ENCODE results near the gene CHORDC1.
"Not testable (repeated sequence)": the region's sequence is repeated elsewhere in the genome, so short reads cannot be mapped to it uniquely, and the experiment has no call there.

The CHORDC1 gene

DNA sequence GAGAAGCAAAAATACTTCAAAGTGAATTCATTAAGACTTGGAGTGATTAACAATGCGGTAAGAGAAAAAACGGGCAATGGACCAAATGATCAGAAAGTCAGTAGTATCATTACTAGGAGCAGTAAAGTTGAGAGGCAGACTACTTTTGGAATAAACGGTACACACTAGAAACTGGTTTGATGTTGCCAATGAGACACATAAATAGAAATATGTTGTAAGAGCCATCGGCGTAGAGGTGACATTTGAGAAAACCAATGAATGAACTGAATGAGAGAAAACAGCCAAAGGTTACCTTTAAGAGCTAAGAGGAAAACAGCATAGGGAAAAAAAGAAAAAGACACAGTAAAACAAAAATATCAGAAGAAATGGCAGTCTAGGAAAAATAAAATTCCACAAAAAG is 6.2 kb downstream of the CHORDC1 start:
- DNase-seq (ENCODE audit: low read depth): no peak

DNA sequence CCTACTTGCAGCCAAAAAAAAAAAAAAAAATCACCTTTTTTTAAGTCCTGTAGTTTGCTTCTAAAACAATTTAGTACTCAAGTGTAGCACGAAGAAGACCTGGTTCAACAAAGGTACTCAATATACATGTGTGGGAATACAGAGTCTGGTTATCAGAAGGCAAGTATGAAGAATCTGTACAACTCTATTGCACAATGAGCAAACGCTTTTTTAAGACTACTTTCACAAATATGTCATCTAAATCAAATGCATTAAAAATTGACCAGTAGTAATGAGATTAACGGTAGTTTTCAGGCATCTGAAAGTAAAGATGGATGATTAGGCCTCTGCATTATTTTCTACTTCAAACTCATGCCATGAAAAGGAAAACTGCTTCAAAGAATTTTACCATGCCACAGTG is 9.5 kb downstream of the CHORDC1 start:
- no peak for DNase-seq (ENCODE audit: low read depth)

DNA sequence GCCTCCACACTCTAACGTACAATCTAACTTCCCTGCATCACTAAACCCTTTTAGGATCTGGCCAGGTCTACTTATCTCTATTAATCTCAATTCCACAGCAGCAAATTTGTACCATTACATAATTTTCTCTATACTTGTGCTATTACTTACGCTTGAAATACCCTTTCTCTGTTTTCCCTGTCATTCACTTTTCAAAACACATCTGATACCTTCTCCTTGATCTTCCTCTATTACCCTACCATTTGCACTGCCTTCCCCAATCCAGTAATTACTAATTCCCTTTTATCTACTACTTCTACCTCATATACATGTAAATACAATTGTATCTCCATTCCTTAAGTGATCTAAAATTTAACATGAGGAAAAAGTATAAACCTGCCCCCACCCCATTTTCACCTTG is 14.0 kb downstream of the CHORDC1 start:
- no peak for DNase-seq (ENCODE audit: low read depth)

DNA sequence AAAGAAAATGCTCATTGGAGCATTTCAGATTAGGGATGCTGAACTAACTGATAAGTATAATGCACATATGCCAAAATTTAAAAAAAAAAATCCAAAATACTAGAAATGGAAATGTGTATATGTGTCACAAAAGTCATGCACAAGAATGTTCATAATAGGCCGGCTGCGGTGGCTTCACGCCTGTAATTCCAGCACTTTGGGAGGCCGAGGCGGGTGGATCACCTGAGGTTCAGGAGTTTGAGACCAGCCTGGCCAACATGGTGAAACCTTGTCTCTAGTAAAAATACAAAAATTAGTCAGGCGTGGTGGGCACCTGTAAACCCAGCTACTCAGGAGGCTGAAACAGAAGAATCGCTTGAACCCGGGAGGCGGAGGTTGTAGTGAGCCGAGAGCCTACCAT is 14.9 kb downstream of the CHORDC1 start:
- not testable (repeated sequence) for DNase-seq (ENCODE audit: low read depth)

DNA sequence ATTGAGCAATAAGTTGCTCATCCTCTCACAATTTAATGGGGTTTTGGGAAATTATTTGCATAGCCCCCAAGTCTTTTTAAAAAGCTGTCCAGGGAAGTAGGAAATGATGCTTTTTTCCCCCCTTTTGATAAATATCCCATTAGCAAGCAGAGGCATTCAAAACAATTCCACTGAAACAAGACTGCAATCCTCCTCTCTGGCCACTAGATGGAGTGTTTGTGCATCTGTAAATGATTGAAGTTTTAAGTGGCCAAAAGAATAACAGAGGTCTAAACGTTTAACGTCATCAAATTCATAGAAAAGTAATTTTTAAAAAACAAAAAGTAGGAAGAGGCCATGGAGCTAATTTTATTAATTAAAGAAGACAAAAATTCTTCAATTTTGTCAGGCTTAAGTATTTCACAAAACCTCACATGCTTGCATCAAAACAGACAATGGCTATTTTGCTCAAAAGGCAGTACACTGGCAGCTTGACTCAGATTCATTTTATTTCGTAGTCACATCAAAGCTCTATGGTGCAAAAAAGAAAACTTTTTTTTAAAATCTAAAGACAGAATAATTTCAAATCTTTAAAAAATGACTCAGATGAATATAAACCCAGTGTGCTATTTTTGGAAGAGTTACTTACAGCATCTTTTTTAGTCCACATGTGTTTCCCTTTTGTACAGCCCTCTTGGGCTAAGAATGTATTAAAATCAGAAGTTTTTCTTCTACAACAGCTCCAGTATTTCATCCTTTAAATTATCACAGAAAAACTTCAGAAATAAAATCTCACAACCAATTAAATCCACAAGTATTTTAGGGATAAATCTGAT is 17.8 kb downstream of the CHORDC1 start:
- DNase-seq (ENCODE audit: low read depth): no peak

DNA sequence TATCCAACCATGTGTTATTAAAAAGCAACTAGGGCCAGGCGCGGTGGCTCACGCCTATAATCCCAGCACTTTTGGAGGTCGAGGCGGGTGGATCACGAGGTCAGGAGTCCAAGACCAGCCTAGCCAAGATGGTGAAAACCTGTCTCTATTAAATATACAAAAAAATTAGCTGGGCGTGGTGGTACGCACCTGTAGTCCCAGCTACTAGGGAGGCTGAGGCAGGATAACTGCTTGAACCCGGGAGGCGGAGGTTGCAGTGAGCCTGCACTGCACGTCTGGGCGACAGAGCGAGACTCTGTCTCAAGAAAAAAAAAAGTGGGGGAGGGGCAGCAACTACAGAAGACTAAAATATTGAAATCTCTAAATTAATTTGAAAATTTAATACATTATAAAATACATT is 18.4 kb downstream of the CHORDC1 start:
- DNase-seq (ENCODE audit: low read depth): no peak

DNA sequence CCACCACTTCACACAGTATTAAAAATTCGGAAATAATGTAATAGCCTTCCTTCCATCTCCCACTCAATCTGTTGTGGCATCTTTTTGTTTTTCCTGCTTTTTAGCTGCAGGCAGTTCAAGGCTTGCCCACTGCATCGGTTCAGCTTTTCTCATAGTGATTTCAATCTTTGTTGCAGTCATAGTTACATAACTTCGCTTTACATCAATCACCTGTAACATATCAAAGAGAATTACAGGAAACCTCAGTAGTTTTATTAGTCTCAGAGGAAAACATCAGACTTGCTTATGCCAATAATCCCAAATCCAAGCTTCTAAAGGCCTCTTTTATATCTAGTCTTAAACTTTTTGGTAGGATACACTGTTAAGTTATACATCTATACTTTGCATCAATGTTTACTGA is 20.5 kb downstream of the CHORDC1 start:
- no peak for DNase-seq (ENCODE audit: low read depth)

DNA sequence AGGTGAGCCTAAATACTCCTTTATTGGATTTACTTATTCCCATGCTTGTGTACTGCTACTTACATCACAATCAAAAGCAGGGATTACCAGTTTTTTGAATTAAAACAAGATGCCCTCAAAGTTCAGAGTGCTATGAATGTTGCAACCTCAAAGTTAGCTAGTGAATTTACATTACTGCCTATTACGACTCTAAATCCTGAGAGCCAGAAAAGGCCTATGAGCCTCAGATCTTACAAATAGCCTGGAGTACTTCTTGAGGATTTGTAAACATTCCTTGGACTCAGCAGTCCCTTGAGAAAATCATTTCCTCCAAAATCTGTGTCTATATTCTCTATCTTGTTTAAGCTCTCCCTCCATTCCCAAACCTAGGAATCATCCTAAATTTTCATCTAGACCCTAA is 25.5 kb downstream of the CHORDC1 start:
- DNase-seq (ENCODE audit: low read depth): no peak

DNA sequence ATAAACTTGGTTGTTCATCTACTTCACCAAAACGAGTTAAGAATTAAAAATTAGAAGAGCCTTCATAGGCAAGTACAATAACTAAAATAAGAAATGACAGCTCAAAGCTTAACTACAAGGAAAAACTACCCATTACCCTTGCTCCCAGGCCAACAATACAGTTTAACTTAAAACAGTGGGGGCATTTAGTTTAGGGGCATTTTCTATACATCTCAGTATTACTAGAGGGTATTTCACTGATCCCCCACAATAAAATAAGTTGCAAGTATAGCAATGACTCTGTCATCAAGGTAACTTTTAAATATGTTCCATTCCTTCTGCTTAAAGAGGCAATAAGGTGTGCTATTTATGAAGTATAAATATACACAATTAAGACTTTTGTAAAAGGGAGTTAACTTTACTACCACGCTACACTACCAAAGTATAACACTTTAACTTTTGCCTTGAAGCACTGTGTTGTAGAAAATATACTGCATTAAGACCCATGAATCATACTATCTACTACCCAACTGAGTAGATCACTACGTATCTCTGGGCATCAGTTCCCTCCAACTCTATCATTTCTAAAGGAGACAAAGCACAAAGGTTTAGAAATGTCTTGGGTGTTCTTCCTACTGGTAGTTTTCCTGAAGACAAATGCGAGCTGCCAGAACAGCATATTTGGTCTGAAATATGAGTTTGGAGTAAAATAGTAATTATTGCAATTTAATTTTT is 29.8 kb downstream of the CHORDC1 start:
- no peak for DNase-seq (ENCODE audit: low read depth)

DNA sequence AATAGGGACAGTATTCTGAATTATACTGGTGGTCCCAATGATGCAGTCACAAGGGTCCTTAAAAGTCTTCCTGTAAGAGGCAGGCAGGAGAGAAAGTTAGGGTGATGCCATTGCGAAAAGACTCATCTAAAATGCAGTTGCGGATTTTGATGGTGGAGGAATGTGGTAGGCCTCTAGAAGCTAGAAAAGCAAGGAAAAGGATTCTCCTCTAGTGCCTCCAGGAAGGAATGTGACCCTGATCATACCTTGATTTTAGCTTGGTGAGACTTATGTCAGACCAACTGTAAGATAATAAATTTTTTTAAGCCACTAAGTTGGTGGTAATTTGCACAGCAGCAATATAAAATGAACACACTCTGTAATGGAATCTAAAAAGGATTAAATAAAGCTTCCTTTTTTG is 33.8 kb downstream of the CHORDC1 start:
- DNase-seq (ENCODE audit: low read depth): no peak

DNA sequence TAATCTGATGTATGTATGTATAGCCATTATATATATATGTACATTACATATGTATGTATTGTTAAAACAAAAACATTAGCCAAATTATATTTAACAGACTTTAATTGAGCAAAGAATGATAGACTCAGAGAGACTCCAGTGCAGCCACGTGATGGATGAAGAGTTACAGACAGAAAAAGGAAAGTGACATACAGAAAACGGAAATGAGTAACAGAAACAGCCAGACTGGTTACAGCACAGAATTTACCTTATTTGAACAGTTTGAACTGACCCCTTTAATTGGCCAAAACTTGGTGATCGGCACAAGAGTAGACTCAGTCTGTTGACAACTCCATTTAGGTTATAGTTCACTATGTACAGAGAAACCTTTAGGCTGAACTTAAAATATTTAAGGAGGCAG is 35.0 kb downstream of the CHORDC1 start:
- DNase-seq (ENCODE audit: low read depth): no peak

DNA sequence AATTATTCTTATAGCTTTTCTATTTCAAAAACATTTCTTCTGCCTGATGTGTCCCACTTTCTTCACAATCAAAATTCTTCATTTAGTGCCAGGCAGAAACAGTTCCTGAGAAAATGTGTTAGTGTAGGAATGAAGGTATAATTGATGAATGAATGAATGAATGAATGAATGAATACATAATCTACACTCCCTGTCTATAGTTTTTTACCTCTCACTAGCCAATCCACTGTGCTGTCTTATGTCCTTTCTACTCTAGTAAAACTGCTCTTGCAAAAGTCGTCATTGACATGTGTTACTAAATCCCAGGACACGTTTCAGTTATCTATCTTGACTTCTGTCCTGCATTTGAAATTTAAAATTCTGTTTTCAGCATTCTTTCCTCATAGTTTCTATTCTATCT is 42.9 kb downstream of the CHORDC1 start:
- no peak for DNase-seq (ENCODE audit: low read depth)

DNA sequence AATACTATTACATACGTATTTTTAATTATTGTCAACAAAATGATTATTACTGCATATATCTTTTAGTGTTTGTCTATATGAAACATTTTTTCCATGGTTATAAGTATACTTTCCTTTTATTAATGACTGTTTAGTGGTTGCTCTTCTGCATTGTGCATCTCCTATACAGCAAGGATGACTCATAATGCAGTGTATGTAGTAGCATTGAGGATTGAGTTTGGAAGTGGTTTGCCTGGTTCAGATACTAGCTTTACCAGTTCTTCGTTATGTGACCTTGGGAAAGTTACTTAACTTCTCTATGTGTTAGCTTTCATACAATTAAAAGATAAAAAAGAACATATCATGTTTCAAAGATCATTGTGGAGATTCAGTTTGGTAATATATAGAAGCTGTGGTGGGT is 44.1 kb downstream of the CHORDC1 start:
- DNase-seq (ENCODE audit: low read depth): no peak

DNA sequence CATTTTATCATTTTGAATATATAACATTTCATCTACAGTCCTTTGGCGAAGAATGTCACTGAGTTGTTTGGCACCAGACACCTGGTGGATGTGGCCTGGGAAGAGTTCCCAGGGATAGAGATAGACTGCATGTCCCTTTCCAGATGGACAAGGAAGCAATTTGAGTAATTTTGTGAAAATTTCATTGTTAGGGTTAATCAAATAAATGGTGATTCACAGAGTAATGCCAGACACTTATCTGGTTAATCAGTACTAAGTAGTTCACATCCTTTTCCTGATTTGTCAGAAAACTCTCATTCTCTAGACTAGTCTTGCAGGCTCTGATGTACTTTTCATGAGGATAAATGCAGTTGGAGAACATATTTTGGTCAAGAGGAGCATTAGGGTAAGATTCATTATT is 46.8 kb downstream of the CHORDC1 start:
- DNase-seq (ENCODE audit: low read depth): no peak

DNA sequence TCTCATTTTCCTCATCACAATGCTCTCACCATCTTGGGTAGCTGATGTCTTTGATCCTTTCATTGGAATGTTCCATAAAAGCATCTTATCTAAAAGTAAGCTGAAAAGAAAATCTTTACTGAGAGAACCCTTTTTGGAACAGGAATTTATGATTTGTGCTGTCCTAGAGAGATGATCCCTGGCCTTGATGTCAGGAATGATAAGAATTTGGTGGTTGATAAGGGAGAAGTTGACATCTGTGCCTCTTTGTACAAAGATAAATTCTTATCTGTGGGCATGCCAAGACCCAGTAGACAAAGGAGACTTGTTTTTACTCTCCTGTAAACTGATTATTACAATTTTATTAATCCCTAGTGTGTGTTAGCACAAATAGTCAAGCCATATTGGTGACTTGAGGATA is 51.5 kb downstream of the CHORDC1 start:
- no peak for DNase-seq (ENCODE audit: low read depth)

DNA sequence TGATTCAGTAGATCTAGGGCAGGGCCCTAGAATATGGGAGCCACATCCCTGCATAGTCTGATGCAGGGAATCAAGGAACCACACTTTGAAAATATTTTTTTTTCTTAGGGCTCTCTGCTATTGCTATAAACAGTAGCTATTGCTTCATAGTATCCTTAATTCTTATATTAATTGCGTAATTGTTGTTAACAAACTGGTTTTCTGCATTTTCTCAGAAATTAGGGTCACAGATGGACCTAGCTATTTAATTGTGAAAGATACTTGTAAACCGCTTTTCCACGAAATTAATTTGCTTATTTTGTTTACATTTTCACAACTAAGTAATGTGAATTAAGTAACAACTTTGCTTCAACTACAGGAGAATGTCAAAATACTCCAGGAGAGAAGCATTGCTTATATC is 54.3 kb downstream of the CHORDC1 start:
- DNase-seq (ENCODE audit: low read depth): no peak

DNA sequence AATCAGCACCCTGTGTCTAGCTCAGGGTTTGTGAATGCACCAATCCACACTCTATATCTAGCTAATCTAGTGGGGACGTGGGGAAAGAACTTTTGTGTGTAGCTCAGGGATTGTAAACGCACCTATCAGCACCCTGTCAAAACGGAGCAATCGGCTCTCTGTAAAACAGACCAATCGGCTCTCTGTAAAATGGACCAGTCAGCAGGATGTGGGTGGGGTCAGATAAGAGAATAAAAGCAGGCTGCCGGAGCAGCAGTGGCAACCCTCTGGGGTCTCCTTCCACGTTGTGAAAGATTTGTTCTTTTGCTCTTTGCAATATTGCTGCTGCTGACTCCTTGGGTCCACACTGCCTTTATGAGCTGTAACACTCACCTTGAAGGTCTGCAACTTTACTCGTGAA is 55.1 kb downstream of the CHORDC1 start:
- not testable (repeated sequence) for DNase-seq (ENCODE audit: low read depth)

DNA sequence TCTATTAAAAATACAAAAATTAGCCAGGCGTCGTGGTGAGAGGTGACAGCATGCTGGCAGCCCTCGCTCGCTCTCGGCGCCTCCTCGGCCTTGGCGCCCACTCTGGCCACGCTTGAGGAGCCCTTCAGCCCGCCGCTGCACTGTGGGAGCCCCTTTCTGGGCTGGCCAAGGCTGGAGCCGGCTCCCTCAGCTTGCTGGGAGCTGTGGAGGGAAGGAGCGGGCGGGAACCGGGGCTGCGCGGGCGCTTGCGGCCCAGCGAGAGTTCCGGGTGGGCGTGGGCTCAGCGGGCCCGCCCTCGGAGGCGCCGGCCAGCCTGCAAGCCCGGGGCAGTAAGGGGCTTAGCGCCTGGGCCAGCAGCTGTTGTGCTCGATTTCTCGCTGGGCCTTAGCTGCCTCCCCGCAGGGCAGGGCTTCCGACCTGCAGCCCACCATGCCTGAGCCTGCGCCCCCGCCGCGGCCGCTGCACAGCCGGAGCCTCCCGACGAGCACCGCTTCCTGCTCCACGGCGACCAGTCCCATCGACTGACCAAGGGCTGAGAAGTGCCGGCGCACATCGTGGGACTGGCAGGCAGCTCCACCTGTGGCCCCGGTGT is 55.8 kb downstream of the CHORDC1 start:
- DNase-seq (ENCODE audit: low read depth): not testable (repeated sequence)
